Inflammatory macrophage treated with lipopolysaccharide for 1 hour (primary cell): ENCODE results near the gene ALLC.

Experiments
- DNase-seq, 2 donors: peaks; one replicate each; pipeline ENCODE4 v3.0.0-alpha.2; 2020 to 2022

Gene ALLC

GRCh38 chr2:3641841-3642421 lies 16.1 kb upstream of the ALLC start:
- no peak for DNase-seq

GRCh38 chr2:3642521-3643215 lies 15.3 kb upstream of the ALLC start:
- DNase-seq: no peak

- no peak for DNase-seq
Measured at GRCh38 chr2:3643371-3644245, 14.4 kb upstream of the ALLC start.

- DNase-seq: no peak
Measured at GRCh38 chr2:3644246-3644525, 13.8 kb upstream of the ALLC start.

GRCh38 chr2:3644891-3645605 lies 13.0 kb upstream of the ALLC start:
- DNase-seq: no peak

- DNase-seq: no peak
Measured at GRCh38 chr2:3645745-3646389, 12.1 kb upstream of the ALLC start.

GRCh38 chr2:3646446-3646845 lies 11.6 kb upstream of the ALLC start:
- no peak for DNase-seq

GRCh38 chr2:3647246-3647645 lies 10.8 kb upstream of the ALLC start:
- DNase-seq: no peak

- DNase-seq: no peak
Measured at GRCh38 chr2:3647831-3648651, 10.0 kb upstream of the ALLC start.

GRCh38 chr2:3648652-3649177 lies 9.3 kb upstream of the ALLC start:
- DNase-seq: no peak

- DNase-seq: no peak
Measured at GRCh38 chr2:3649581-3649980, 8.4 kb upstream of the ALLC start.

GRCh38 chr2:3650140-3650920 lies 7.7 kb upstream of the ALLC start:
- no peak for DNase-seq

- DNase-seq: peak; percentile 31 to 60
Measured at GRCh38 chr2:3651691-3652648, 6.0 kb upstream of the ALLC start.

- DNase-seq: no peak
Measured at GRCh38 chr2:3652896-3653625, 4.9 kb upstream of the ALLC start.

GRCh38 chr2:3654011-3654410 lies 4.0 kb upstream of the ALLC start:
- DNase-seq: no peak

- DNase-seq: no peak
Measured at GRCh38 chr2:3654531-3655225, 3.3 kb upstream of the ALLC start.

- no peak for DNase-seq
Measured at GRCh38 chr2:3655871-3656761, 1.9 kb upstream of the ALLC start.
